GM12875 (cell line): Measurements from ENCODE around the gene ZMIZ1.

Experiments used
- H3K4me3 ChIP-seq: one replicate; pipeline ENCODE4 v1.5.1; 2011; ENCODE audit warnings: low read depth, low read length, control low read depth
- TF ChIP-seq, protein P1 (sequence below): IDR thresholded peaks from 2 replicates; pipeline ENCODE4 v1.5.1; 2011; ENCODE audit warnings: low read depth, mild to moderate bottlenecking, control low read depth, inconsistent platforms, low read length, moderate library complexity, borderline replicate concordance; ENCODE audit not compliant: insufficient read depth

The ZMIZ1 gene

DNA sequence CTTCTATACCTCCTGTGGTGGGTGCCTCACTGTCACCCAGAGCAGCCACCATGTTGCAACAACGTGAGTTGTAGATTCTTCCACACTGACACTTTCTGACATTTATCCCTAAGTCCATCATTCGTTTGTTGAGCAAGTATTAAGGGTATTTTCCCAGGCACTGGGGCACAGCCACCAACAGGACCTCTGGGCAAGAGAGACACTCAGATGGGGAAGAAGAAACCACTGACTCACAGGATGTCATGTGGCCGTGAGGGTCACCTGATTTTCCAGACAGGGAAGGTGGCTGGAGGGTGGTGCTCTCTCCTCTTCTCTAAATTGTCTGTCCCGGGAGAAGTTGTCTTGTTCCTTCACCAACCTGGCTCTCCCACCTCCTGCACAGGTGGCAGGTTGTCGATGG, 226.8 kb downstream of the ZMIZ1 start:
- TF ChIP-seq, protein P1, sequence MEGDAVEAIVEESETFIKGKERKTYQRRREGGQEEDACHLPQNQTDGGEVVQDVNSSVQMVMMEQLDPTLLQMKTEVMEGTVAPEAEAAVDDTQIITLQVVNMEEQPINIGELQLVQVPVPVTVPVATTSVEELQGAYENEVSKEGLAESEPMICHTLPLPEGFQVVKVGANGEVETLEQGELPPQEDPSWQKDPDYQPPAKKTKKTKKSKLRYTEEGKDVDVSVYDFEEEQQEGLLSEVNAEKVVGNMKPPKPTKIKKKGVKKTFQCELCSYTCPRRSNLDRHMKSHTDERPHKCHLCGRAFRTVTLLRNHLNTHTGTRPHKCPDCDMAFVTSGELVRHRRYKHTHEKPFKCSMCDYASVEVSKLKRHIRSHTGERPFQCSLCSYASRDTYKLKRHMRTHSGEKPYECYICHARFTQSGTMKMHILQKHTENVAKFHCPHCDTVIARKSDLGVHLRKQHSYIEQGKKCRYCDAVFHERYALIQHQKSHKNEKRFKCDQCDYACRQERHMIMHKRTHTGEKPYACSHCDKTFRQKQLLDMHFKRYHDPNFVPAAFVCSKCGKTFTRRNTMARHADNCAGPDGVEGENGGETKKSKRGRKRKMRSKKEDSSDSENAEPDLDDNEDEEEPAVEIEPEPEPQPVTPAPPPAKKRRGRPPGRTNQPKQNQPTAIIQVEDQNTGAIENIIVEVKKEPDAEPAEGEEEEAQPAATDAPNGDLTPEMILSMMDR = no peak
- H3K4me3 ChIP-seq = no peak overlapping the region

DNA sequence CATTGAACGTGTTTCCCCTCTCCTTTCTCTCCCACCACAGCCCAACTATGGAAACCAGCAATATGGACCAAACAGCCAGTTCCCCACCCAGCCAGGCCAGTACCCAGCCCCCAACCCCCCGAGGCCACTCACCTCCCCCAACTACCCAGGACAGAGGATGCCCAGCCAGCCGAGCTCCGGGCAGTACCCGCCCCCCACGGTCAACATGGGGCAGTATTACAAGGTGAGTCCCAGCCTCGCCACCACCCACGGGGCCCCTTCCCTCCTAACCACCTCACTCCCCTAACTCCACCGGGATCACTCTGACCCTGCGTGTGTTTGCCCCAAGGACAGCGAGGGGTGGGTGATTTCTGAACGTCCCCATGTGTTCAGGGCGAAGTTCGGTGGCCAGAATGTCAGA, 227.7 kb downstream of the ZMIZ1 start:
- TF ChIP-seq, protein P1 = no peak

DNA sequence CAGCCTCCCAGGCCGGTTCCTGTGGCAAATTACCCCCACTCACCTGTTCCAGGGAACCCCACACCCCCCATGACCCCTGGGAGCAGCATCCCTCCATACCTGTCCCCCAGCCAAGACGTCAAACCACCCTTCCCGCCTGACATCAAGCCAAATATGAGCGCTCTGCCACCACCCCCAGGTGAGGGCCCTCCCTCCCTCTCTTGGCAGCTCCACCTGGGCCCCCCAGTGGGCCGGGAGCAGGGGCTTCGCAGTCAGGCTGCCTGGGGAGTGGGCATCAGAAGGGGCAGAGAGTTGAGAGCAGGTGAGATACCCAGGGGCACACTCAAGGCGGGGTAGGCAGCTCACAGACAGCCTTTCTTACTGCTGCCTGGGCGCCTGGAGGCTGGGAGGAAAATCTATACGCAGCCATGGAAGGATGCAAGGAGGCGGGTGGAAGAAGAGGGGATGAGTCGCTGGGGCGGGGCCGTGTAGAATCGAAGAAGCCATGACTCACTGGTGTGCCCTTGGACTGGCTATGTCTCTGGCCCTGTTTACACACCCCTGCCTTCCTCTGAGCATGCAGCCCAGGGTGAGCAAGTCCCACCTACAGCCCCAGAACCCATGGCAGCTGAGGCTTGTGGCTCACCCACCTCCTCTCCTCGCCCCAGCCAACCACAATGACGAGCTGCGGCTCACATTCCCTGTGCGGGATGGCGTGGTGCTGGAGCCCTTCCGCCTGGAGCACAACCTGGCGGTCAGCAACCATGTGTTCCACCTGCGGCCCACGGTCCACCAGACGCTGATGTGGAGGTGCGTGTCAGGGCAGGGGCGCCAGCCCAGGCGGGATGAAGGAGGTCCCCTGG, 229.9 kb downstream of the ZMIZ1 start:
- TF ChIP-seq, protein P1 = no peak

More for the DNA sequence above, 227.7 kb downstream of the ZMIZ1 start:
- no peak overlapping the region for H3K4me3 ChIP-seq

DNA sequence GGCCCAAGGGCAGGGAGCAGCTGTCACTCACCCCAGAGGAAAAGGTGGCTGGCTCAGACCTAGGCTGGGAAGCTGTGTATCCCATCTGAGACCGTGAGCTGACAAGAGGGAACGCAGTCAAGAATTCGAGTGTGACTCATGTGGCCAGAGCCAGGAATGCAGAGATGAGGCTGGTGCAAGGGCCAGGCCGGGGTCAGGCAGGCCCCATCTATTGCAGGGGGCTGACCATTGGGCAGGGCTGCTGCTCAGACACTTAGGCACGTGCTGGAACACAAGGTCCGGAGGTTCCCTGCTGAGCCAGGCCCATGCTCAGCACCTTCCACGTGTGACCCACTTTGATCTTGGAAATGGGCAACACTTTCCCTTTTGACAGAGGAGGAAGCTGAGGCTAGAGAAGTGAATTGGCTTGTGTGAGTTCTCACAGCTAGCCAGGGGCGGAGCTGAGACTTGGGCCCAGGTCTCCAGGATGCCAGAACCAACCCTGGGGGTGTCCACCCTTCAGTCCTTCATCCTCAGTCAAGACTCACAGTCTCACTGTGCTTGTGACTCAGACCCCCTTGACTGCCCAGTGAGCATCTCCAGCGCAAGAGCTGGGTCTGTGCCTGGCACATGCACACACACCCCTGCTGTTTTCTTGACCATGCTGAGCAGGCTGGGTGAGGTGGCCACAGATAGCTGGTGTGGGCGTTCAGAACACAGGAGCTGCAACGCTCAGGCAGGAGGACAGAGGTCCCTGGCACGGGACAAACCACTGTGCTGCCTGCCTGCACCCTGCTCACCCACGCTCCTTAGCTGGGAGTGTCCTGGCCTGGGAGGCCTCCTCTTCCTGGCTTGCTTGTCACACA, 230.9 kb downstream of the ZMIZ1 start:
- no peak overlapping the region for H3K4me3 ChIP-seq
- TF ChIP-seq, protein P1 = no peak

More for the DNA sequence above, 229.9 kb downstream of the ZMIZ1 start:
- H3K4me3 ChIP-seq = no peak overlapping the region

DNA sequence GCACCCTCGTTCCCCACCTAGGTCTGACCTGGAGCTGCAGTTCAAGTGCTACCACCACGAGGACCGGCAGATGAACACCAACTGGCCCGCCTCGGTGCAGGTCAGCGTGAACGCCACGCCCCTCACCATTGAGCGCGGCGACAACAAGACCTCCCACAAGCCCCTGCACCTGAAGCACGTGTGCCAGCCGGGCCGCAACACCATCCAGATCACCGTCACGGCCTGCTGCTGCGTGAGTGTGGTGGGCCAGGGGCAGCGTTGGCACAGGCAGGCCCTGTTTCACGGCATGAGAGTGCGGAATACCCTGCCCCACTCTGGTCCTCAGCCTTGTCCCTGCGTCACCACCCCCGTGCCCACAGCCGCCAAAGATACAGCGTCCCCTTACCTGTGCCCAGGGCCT, 231.9 kb downstream of the ZMIZ1 start:
- no peak overlapping the region for H3K4me3 ChIP-seq
- TF ChIP-seq, protein P1 = no peak

DNA sequence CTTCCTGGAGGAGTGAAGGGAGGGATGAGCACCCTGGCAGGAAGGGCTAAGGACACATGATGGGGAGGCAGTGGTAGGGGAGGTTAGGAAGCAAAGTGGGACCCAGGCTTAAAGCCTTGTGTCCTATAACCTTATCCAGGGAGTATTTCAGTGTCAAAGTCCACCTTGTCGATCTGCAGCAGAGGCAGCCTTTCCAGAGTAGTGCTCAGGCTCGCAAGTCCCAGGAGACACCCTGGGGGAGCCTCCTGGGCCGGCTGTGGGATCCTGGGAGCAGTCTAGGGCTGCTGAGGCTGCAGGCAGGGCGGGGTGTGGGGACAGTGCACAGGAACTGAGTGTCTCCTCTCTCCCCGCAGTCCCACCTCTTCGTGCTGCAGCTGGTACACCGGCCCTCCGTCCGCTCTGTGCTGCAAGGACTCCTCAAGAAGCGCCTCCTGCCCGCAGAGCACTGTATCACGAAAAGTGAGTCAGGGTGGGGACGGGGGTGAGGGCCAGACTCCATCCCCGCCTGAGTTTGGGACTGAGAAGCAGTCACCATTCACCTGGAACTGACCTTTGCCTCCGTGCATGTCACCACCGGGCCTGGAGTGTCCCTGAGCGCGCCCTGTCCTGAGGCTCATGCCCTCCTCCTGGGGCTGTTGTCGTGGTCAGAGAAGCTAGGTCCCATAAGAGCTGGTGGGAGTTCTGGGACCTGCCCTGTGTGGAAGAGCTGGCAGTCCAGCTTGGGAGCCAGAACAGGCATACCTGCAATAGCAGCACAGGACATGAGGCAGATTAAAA, 233.2 kb downstream of the ZMIZ1 start:
- no peak overlapping the region for H3K4me3 ChIP-seq
- TF ChIP-seq, protein P1 = no peak
